Activated naive CD8-positive, alpha-beta T cell treated with anti-CD3 and anti-CD28 coated beads, Interleukin-2, amount 50 U/mL, for 24 hours (primary cell): Measurements from ENCODE around the gene ZDHHC1.

Experiments used
- ATAC-seq: fragments of 150-1000 bp; cut with Tn5 transposase; one replicate; pipeline ENCODE4 v1.10.0; 2021
- DNase-seq: peaks from one replicate; pipeline ENCODE4 v3.0.0; 2021
- H3K27ac Mint-ChIP-seq: one replicate; pipeline ENCODE4 v1.8.0; 2021; ENCODE audit warnings: mild to moderate bottlenecking, mixed read lengths
- H3K27me3 Mint-ChIP-seq: one replicate; pipeline ENCODE4 v1.8.0; 2021; ENCODE audit warnings: mixed read lengths
- H3K36me3 Mint-ChIP-seq: one replicate; pipeline ENCODE4 v1.8.0; 2021; ENCODE audit warnings: low read depth, mixed read lengths
- H3K4me1 Mint-ChIP-seq: one replicate; pipeline ENCODE4 v1.8.0; 2021; ENCODE audit warnings: mixed read lengths
- H3K4me3 Mint-ChIP-seq: one replicate; pipeline ENCODE4 v1.8.0; 2021; ENCODE audit warnings: mild to moderate bottlenecking, moderate library complexity, mixed read lengths
- H3K9me3 Mint-ChIP-seq: one replicate; pipeline ENCODE4 v1.8.0; 2021; ENCODE audit warnings: mixed read lengths

The ZDHHC1 gene

DNA sequence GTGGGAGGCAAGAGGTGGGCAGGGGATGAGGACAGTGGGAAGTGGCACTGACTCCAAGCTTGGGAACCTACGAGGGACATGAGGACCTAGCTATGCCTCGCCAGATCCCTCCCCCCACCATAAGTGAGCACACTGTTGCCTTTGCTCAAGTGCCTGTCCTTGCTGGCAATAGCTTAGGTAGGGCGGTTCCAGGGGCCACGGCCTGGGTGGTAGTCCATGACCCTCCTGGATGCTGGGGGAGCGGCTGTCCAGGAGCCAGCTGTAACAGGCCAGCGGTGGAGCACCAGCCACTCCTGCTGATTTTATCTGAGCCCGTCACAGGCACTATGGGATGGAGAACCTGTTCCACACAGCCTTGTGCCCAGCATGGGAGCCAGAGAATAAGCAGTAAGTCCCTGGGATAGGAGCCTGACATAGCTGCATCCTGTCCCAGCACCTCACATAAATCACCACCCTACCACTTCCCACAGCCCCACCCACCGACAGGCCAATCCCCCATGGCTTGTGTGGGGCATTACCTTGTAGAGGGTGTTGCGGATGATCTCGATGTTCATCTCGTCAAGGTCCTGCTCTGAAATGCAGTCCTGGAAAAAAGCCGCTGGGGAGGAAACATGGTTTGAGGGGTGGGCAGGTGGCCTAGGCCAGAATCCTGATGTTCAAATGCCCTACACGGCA, 26.4 kb upstream of the ZDHHC1 start:
- Mint-ChIP-seq H3K9me3 (no peaks in the 10 kb centered on the region), H3K36me3 (peaks cover 3% of the 10 kb centered on the region)

GRCh38 chr16:67441907-67442306, 25.6 kb upstream of the ZDHHC1 start:
- ATAC-seq (no peak), DNase-seq (no peak)
- peaks cover 4% of the 10 kb centered on the region for H3K4me1 Mint-ChIP-seq
- no peaks in the 10 kb centered on the region for H3K27me3 Mint-ChIP-seq
- peaks cover 5% of the 10 kb centered on the region for H3K36me3 Mint-ChIP-seq
- H3K4me3 Mint-ChIP-seq, result no peak overlapping the region
- no peaks in the 10 kb centered on the region for H3K9me3 Mint-ChIP-seq
- H3K27ac Mint-ChIP-seq, result no peak overlapping the region

More for the DNA sequence above, 26.4 kb upstream of the ZDHHC1 start:
- no peaks in the 10 kb centered on the region for H3K27me3 Mint-ChIP-seq
- DNase-seq (no peak), ATAC-seq (no peak)
- H3K4me1 Mint-ChIP-seq, result peaks cover 2% of the 10 kb centered on the region
- H3K27ac Mint-ChIP-seq, result no peak overlapping the region
- no peak overlapping the region for H3K4me3 Mint-ChIP-seq

GRCh38 chr16:67441271-67441753, 25.0 kb upstream of the ZDHHC1 start:
- DNase-seq (no peak), ATAC-seq (no peak)
- H3K9me3 Mint-ChIP-seq, result no peaks in the 10 kb centered on the region
- peaks cover 4% of the 10 kb centered on the region for H3K4me1 Mint-ChIP-seq
- H3K27ac Mint-ChIP-seq, result no peak overlapping the region
- no peaks in the 10 kb centered on the region for H3K27me3 Mint-ChIP-seq
- H3K4me3 Mint-ChIP-seq, result no peak overlapping the region
- H3K36me3 Mint-ChIP-seq, result peaks cover 6% of the 10 kb centered on the region

GRCh38 chr16:67438824-67439393, 22.6 kb upstream of the ZDHHC1 start:
- no peak for ATAC-seq
- DNase-seq, result no peak
- Mint-ChIP-seq H3K9me3 (no peaks in the 10 kb centered on the region), H3K27me3 (no peaks in the 10 kb centered on the region), H3K27ac (no peak overlapping the region), H3K36me3 (peaks cover 6% of the 10 kb centered on the region), H3K4me3 (no peak overlapping the region), H3K4me1 (peaks cover 4% of the 10 kb centered on the region)

DNA sequence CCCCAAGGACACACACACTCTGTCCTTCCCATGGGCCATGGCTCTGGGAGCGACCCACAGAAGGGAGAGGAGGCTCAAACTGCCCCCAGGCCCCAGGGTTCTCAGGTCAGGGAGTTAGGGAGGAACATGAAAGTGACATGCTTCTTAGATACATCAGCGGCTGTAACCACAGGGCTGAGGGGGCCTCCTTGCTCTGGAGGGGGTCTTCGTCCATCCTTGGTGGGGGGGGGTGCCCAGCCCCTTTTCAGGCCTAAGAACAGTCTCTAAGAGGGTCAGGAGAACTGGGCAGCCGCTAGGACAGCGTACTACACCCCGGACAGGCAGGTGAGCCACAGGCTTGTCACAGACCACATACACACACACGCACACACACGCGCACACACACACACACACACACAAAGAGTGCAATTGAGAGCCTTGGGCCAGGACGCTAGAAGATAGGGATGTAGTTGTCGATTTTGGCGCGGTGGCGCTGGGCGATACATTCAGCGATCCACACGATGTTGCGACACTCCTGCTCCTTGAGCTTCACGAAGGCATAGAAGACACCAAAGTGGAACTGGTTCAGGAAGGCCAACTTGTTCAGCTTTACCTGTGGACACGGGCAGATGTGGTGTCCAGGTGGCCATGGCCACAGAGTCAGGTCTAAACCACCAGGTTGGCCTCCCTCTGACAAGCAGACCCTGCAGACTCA, 22.0 kb upstream of the ZDHHC1 start:
- Mint-ChIP-seq H3K4me1 (peaks cover 4% of the 10 kb centered on the region), H3K36me3 (peaks cover 6% of the 10 kb centered on the region), H3K4me3 (no peak overlapping the region), H3K9me3 (no peaks in the 10 kb centered on the region), H3K27me3 (no peaks in the 10 kb centered on the region), H3K27ac (no peak overlapping the region)
- ATAC-seq (no peak), DNase-seq (no peak)

GRCh38 chr16:67437513-67437912, 21.2 kb upstream of the ZDHHC1 start:
- Mint-ChIP-seq H3K4me3 (no peak overlapping the region), H3K27ac (no peak overlapping the region)
- ATAC-seq, result peak; percentile 45

DNA sequence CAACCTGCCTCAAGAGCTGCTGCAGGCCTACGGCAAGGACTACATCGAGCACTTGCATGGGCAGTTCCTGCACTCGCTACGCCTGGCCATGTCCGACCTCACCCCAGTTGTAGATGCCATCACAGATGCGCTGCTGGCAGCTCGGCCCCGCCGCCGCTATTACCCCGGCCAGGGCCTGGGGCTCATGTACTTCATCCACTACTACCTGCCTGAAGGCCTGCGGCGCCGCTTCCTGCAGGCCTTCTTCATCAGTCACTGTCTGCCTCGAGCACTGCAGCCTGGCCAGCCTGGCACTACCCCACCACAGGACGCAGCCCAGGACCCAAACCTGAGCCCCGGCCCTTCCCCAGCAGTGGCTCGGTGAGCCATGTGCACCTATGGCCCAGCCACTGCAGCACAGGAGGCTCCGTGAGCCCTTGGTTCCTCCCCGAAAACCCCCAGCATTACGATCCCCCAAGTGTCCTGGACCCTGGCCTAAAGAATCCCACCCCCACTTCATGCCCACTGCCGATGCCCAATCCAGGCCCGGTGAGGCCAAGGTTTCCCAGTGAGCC, 20.4 kb upstream of the ZDHHC1 start:
- Mint-ChIP-seq H3K36me3 (peaks cover 6% of the 10 kb centered on the region), H3K27me3 (peaks cover 7% of the 10 kb centered on the region), H3K4me3 (no peak overlapping the region), H3K9me3 (no peaks in the 10 kb centered on the region), H3K27ac (no peak overlapping the region), H3K4me1 (peaks cover 8% of the 10 kb centered on the region)
- no peak for ATAC-seq
- DNase-seq, result no peak

More at GRCh38 chr16:67437513-67437912, 21.2 kb upstream of the ZDHHC1 start:
- peaks cover 1% of the 10 kb centered on the region for H3K27me3 Mint-ChIP-seq
- peaks cover 6% of the 10 kb centered on the region for H3K36me3 Mint-ChIP-seq
- peaks cover 4% of the 10 kb centered on the region for H3K4me1 Mint-ChIP-seq
- DNase-seq, result no peak
- no peaks in the 10 kb centered on the region for H3K9me3 Mint-ChIP-seq

DNA sequence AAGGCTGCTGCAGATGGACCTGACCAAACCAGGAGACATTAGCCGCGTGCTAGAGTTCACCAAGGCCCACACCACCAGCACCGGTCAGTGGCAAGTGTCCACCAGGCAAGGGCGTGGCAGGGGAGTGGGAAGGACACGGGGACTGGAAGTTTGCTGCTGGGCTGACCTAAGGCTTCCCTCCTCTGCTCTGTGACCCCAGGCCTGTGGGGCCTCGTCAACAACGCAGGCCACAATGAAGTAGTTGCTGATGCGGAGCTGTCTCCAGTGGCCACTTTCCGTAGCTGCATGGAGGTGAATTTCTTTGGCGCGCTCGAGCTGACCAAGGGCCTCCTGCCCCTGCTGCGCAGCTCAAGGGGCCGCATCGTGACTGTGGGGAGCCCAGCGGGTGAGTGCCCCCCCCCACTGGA, 19.5 kb upstream of the ZDHHC1 start:
- Mint-ChIP-seq H3K4me3 (no peak overlapping the region), H3K4me1 (peaks cover 11% of the 10 kb centered on the region), H3K36me3 (peaks cover 6% of the 10 kb centered on the region), H3K9me3 (no peaks in the 10 kb centered on the region), H3K27me3 (peaks cover 10% of the 10 kb centered on the region), H3K27ac (no peak overlapping the region)
- DNase-seq (no peak), ATAC-seq (no peak)

- H3K4me1 Mint-ChIP-seq, result peaks cover 14% of the 10 kb centered on the region
- no peak for DNase-seq
- no peak overlapping the region for H3K27ac Mint-ChIP-seq
- H3K4me3 Mint-ChIP-seq, result no peak overlapping the region
- no peaks in the 10 kb centered on the region for H3K9me3 Mint-ChIP-seq
- peaks cover 28% of the 10 kb centered on the region for H3K27me3 Mint-ChIP-seq
- no peak for ATAC-seq
- peaks cover 3% of the 10 kb centered on the region for H3K36me3 Mint-ChIP-seq
These were observed 16.9 kb upstream of the ZDHHC1 start for GRCh38 chr16:67433131-67433719.

DNA sequence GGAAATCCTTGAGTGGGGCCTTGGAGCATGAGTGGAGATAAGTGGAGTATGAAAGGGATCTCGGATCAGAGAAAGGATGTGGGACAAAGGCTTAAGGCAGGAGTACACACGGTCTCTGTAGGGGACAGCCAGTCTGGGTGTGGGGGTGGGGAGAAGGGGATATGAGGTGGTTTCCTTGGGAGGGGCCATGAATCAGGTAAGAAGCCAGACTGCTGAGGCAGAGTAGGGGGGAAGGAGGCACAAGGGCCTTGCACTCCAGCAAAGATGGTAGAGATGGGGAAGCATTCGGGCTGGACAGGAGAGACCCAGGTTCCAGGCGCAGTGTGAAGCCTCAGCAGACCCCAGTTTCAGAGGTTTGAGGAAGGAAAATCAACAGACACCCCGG, 16.2 kb upstream of the ZDHHC1 start:
- Mint-ChIP-seq H3K9me3 (no peaks in the 10 kb centered on the region), H3K4me1 (peaks cover 10% of the 10 kb centered on the region), H3K4me3 (no peak overlapping the region), H3K27ac (no peak overlapping the region), H3K36me3 (peaks cover 3% of the 10 kb centered on the region), H3K27me3 (peaks cover 28% of the 10 kb centered on the region)
- ATAC-seq (no peak), DNase-seq (no peak)

DNA sequence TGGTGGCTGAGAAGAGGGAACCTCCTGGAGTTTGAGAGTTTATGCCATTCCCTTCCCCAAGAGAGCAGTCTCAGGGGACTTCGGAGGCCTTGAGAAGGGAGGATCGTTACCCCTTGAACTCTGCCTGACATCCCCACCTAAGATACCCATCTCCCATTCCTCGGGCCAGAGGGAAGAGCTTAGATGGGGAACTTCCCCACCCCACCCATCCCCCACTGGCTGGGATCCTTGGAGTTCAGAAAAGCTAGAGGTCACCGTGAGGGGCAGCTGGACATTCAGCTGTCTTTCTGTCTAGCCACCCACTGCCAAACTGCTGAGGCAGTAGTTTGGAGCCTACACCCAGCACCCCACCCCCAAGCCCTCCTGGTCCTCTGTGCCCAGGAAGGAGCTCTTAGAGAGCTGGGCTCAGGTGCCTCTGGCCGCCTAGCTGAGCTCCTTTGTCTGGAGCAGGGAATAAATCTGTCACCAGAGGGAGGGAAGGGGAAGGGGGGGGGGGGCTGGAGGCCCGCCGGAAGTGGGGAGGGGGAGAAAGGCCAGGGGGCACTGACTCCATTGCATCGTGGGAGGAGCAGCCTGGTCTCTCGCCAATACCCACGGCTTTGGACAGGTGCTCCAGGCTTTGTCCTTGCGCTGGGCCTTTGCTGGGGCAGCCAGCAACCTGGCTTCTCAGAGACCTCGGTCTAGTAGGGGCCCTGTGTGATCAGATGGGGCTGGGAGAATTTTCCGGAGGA, 15.7 kb upstream of the ZDHHC1 start:
- Mint-ChIP-seq H3K36me3 (peaks cover under 1% of the 10 kb centered on the region), H3K9me3 (no peaks in the 10 kb centered on the region), H3K4me3 (peak overlapping the region; percentile 57), H3K27ac (no peak overlapping the region), H3K4me1 (peaks cover 10% of the 10 kb centered on the region), H3K27me3 (peaks cover 31% of the 10 kb centered on the region)
- ATAC-seq (no peak), DNase-seq (no peak)

GRCh38 chr16:67430977-67431774, 14.9 kb upstream of the ZDHHC1 start, which contains the start of gene HSD11B2:
TSS of gene HSD11B2 (plus strand) at chr16:67431121. CDS start at chr16:67431249, 128 bp downstream.
- DNase-seq, result peak; percentile 27
- Mint-ChIP-seq H3K4me3 (peak within 1 kb of the TSS; percentile 77), H3K27me3 (peaks cover 35% of the 10 kb centered on the region), H3K27ac (peak within 1 kb of the TSS; percentile 76), H3K9me3 (no peaks in the 10 kb centered on the region), H3K4me1 (peaks cover 10% of the 10 kb centered on the region), H3K36me3 (no peaks in the 10 kb centered on the region)
- peak; percentile 34 for ATAC-seq

DNA sequence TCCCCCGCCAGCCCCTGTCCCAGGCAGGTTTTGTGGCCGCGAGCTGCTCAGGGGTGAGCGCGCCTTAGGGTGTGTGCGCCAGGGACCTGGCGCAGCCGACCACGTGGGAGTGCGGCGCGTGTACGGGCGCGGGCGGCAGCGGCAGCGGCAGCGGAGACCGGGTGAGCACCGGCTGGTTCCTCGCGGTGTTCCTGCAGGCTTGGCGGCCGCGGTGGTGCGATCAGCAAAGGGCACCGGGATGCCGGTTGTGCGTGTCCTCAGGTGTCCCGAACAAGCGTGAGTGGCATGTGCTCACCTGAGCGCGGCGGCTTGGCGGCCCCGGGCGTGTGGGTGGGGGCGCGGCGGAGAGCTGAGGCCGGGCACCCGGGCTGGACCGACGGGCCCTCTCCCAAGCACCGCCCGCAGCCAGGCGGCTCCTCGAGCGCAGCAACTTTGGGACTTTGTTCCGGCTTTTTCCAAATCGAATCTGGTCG, 14.3 kb upstream of the ZDHHC1 start:
- Mint-ChIP-seq H3K4me3 (peak overlapping the region; percentile 77), H3K36me3 (no peaks in the 10 kb centered on the region), H3K4me1 (peaks cover 10% of the 10 kb centered on the region), H3K9me3 (no peaks in the 10 kb centered on the region), H3K27me3 (peaks cover 35% of the 10 kb centered on the region), H3K27ac (peak overlapping the region; percentile 76)
- ATAC-seq (peak; percentile 25), DNase-seq (peak; percentile 35)
